ENCODE results near the gene TATDN2. TPM values are rescaled to one million over a fixed set of nuclear protein-coding genes. Genes with fewer than 3 reads are reported as not detected.
"Not testable (repeated sequence)": the region's sequence is repeated elsewhere in the genome, so short reads cannot be mapped to it uniquely, and the experiment has no call there.

The TATDN2 gene
- total RNA-seq, 2 experiments from 2014 or later = 72.3 to 78.4 TPM

DNA sequence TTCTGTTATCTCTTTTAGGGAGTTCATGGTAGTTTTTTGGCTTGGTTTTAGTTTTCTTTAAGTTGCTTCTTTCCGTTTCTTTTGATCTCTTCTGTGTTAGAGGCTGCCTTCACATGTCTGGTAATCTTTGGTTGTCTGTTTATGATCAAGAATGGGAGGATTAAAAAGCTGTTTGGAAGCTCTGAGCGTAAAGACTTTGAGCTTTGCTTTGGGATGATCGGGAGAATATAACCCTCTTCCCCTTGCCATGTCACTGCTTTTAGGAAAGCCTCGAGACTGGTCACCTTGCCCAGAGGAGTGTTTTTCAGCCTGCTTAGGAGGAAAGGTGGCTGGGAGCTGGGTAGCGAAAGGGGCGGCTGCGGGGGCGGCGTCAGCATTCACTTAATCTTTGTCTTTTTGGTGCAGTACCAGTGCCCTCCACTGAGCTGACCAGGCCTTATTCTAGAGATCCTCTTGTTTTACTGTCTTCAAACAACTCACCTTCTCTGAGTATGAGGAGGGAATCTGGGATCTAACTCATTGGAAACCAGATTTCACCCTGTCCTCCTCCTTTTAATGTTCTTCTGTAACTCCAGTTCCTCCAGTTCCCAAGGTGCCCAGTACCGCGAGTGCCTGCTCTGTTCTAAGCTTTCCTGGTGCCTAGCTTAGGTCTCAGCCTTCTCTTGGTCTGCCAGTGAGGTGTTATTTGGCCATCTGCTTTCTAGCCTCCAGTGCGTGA is 15.5 kb downstream of the TATDN2 start:
- Mint-ChIP-seq H3K27ac (peak overlapping the region; percentile 79), H3K36me3 (ENCODE audit: low read depth) (peaks cover 75% of the 10 kb centered on the region), H3K9me3 (no peaks in the 10 kb centered on the region), H3K27me3 (no peaks in the 10 kb centered on the region), H3K4me3 (peak overlapping the region; percentile 58), H3K4me1 (peaks cover 73% of the 10 kb centered on the region)
- ChIA-PET CTCF (interaction anchor here (0.6 to 2.2 kb wide), 23 partner anchors 10 to 471 kb away, joined by 3 to 20 read pairs (median 4); partner anchors contain the start of genes ARPC4 and FANCD2), POLR2A (interaction anchor here (0.6 to 0.8 kb wide), 4 partner anchors 10 to 100 kb away, joined by 3 to 8 read pairs (median 4); no protein-coding TSS in a partner anchor)
- peak; percentile 71 for DNase-seq

- H3K27me3 Mint-ChIP-seq = no peaks in the 10 kb centered on the region
- ChIA-PET POLR2A (no interaction called here), CTCF (interaction anchor here (0.6 to 1.4 kb wide), 4 partner anchors 12 to 98 kb away, joined by 3 to 4 read pairs (median 3); no protein-coding TSS in a partner anchor)
- H3K36me3 Mint-ChIP-seq (ENCODE audit: low read depth) = peaks cover 72% of the 10 kb centered on the region
- no peak for DNase-seq
- H3K4me1 Mint-ChIP-seq = peaks cover 61% of the 10 kb centered on the region
- no peaks in the 10 kb centered on the region for H3K9me3 Mint-ChIP-seq
- no peak overlapping the region for H3K27ac Mint-ChIP-seq
- H3K4me3 Mint-ChIP-seq = no peak overlapping the region
Observed at GRCh38 chr3:10265833-10266232, 17.6 kb downstream of the TATDN2 start.

DNA sequence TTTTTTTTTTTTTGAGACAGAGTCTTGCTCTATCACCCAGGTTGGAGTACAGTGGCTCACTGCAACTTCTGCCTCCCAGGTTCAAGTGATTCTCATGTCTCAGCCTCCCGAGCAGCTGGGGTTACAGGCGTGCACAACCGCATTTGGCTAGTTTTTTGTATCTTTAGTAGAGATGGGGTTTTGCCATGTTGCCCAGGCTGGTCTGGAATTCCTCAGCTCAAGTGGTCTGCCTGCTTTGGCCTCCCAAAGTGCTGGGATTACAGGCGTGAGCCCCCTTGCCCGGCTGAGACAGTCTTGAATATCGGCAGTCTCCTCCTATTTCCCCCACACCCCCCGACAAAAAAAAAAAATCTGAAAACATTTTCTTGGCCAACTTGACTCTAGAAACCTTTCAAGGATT is 18.7 kb downstream of the TATDN2 start:
- H3K27me3 Mint-ChIP-seq, H3K9me3 Mint-ChIP-seq, DNase-seq, H3K4me3 Mint-ChIP-seq, POLR2A ChIA-PET: not testable (repeated sequence)
- peaks cover 57% of the 10 kb centered on the region for H3K4me1 Mint-ChIP-seq
- peaks cover 74% of the 10 kb centered on the region for H3K36me3 Mint-ChIP-seq (ENCODE audit: low read depth)
- CTCF ChIA-PET = interaction anchor here (1.1 kb wide), 1 partner anchor 13 kb away, joined by 3 read pairs; no protein-coding TSS in a partner anchor
- H3K27ac Mint-ChIP-seq = peak overlapping the region; percentile 41

DNA sequence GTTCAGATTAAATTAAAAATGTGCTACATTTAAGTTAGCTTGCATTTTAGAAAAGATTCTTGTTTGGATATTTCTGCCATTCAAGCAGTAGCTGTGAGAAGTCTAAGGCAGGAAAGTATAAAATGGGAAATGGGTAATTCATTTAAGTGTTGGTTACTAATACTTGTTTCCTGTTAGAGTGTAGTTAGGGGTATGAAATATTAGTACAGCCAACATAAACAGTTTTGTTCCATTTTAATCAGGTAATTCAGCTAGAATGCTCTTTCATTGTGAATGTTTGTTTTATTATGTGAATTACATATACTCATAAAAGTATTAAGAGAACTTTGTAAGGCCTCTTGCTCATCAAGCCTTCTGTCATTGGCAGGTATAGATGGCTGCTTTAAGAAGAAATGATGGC is 19.9 kb downstream of the TATDN2 start:
- Mint-ChIP-seq H3K4me1 (peaks cover 49% of the 10 kb centered on the region), H3K27ac (no peak overlapping the region), H3K27me3 (no peaks in the 10 kb centered on the region), H3K9me3 (no peaks in the 10 kb centered on the region), H3K36me3 (ENCODE audit: low read depth) (peaks cover 69% of the 10 kb centered on the region), H3K4me3 (no peak overlapping the region)
- POLR2A ChIA-PET = no interaction called here
- CTCF ChIA-PET = interaction anchor here (1.4 kb wide), 1 partner anchor 22 kb away, joined by 4 read pairs; no protein-coding TSS in a partner anchor
- DNase-seq = no peak

DNA sequence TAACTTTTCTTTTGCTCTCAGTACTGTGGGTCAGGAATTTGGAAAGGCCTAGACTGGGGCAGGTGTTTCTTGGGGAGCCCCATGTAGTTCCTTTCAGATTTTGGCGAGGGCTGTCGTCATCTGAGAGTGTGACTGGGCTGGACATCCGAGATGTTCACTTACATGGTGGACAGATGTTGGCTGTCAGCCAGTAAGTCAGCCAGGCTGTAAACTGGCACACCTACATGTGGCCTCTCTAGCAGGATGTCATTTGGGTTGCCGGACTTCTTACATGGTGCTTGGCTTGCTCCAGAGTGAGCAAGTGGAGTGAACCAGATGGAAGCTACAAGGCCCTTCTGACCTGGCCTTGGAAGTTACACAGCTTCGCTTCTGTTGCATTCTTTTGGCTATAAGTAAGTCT is 20.7 kb downstream of the TATDN2 start:
- DNase-seq = no peak
- Mint-ChIP-seq H3K4me1 (peaks cover 47% of the 10 kb centered on the region), H3K4me3 (no peak overlapping the region), H3K27me3 (no peaks in the 10 kb centered on the region), H3K36me3 (ENCODE audit: low read depth) (peaks cover 67% of the 10 kb centered on the region), H3K27ac (no peak overlapping the region), H3K9me3 (no peaks in the 10 kb centered on the region)
- POLR2A ChIA-PET = no interaction called here
- CTCF ChIA-PET = interaction anchor here (1.1 to 1.4 kb wide), 2 partner anchors 21 to 109 kb away, joined by 3 to 4 read pairs; no protein-coding TSS in a partner anchor

DNA sequence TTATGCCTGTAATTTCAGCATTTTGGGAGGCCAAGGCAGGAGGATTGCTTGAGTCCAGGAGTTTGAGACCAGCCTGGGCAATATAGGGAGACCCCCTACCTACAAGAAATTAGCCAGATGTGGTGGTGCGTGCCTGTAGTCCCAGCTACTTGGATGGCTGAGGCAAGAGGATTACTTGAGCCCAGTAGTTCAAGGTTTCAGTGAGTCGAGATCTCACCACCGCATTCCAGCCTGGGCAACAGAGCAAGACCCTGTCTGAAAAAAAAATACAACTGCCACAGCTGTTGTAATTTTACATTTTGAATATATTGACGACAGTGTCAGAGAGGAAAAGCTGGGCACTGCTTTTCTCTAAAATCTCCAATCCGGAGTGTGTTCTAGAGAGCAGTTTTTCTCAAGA is 21.2 kb downstream of the TATDN2 start:
- no peak for DNase-seq
- ChIA-PET POLR2A (no interaction called here), CTCF (interaction anchor here (1.1 to 1.4 kb wide), 3 partner anchors 16 to 110 kb away, joined by 3 to 4 read pairs (median 4); no protein-coding TSS in a partner anchor)
- Mint-ChIP-seq H3K27me3 (no peaks in the 10 kb centered on the region), H3K9me3 (no peaks in the 10 kb centered on the region), H3K4me1 (peaks cover 47% of the 10 kb centered on the region), H3K36me3 (ENCODE audit: low read depth) (peaks cover 67% of the 10 kb centered on the region), H3K27ac (no peak overlapping the region), H3K4me3 (no peak overlapping the region)

- POLR2A ChIA-PET, H3K9me3 Mint-ChIP-seq, H3K27ac Mint-ChIP-seq, H3K27me3 Mint-ChIP-seq, H3K4me3 Mint-ChIP-seq, DNase-seq: not testable (repeated sequence)
- CTCF ChIA-PET = interaction anchor here (0.6 to 1.8 kb wide), 4 partner anchors 10 to 68 kb away, joined by 3 to 7 read pairs (median 4); partner anchors contain the start of gene TATDN2
- Mint-ChIP-seq H3K36me3 (ENCODE audit: low read depth) (peaks cover 65% of the 10 kb centered on the region), H3K4me1 (peaks cover 34% of the 10 kb centered on the region)
Observed at GRCh38 chr3:10272476-10272875, 24.2 kb downstream of the TATDN2 start.

- H3K4me3 Mint-ChIP-seq = no peak overlapping the region
- peaks cover 32% of the 10 kb centered on the region for H3K4me1 Mint-ChIP-seq
- no peaks in the 10 kb centered on the region for H3K27me3 Mint-ChIP-seq
- POLR2A ChIA-PET = no interaction called here
- H3K27ac Mint-ChIP-seq = peak overlapping the region; percentile 15
- CTCF ChIA-PET = interaction anchor here (1.1 to 1.8 kb wide), 3 partner anchors 11 to 69 kb away, joined by 4 to 7 read pairs (median 4); partner anchors contain the start of gene TATDN2
- no peak for DNase-seq
- H3K9me3 Mint-ChIP-seq = no peaks in the 10 kb centered on the region
- peaks cover 63% of the 10 kb centered on the region for H3K36me3 Mint-ChIP-seq (ENCODE audit: low read depth)
Observed at GRCh38 chr3:10272977-10273376, 24.7 kb downstream of the TATDN2 start.

DNA sequence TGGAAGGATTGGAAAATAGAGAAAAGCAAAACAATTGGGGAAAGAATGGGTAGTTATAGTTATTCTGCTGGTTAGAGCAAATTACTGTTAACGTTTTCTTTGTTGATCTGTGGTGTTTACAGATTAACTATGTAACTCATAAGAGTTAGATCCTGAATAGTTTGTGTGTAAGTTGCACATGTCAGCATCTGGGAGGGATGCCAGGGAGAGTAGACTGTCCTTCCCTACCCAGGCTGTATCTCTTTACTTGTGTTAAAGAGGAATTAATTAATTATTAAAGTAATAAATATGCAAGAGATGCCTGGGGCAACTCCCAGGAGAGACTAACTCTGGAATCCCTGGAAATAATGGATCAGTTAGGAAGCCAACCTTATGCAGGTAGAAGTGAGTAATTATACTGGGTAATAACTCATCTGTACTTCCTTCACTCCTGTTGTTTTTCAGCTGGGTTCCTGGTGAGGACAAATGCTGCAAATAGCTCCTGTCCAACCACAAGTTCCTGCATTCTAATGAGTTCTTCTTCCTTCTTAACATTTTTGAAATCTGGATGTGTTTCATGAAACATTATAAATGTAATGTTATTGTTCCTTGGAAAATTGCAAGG is 25.5 kb downstream of the TATDN2 start:
- ChIA-PET POLR2A (interaction anchor here (0.5 kb wide), 1 partner anchor 14 kb away, joined by 3 read pairs; no protein-coding TSS in a partner anchor), CTCF (interaction anchor here (1.2 kb wide), 1 partner anchor 10 kb away, joined by 7 read pairs; no protein-coding TSS in a partner anchor)
- H3K4me1 Mint-ChIP-seq = peaks cover 33% of the 10 kb centered on the region
- no peak overlapping the region for H3K27ac Mint-ChIP-seq
- H3K36me3 Mint-ChIP-seq (ENCODE audit: low read depth) = peaks cover 61% of the 10 kb centered on the region
- no peaks in the 10 kb centered on the region for H3K27me3 Mint-ChIP-seq
- no peak for DNase-seq
- H3K4me3 Mint-ChIP-seq = no peak overlapping the region
- H3K9me3 Mint-ChIP-seq = no peaks in the 10 kb centered on the region

- Mint-ChIP-seq H3K4me3 (no peak overlapping the region), H3K4me1 (peaks cover 34% of the 10 kb centered on the region), H3K27me3 (no peaks in the 10 kb centered on the region), H3K27ac (peak overlapping the region; percentile 54), H3K36me3 (ENCODE audit: low read depth) (peaks cover 61% of the 10 kb centered on the region), H3K9me3 (no peaks in the 10 kb centered on the region)
- DNase-seq = no peak
- CTCF ChIA-PET = interaction anchor here (1.2 kb wide), 1 partner anchor 11 kb away, joined by 7 read pairs; no protein-coding TSS in a partner anchor
- POLR2A ChIA-PET = interaction anchor here (0.5 kb wide), 1 partner anchor 15 kb away, joined by 3 read pairs; no protein-coding TSS in a partner anchor
Observed at GRCh38 chr3:10274601-10275000, 26.3 kb downstream of the TATDN2 start.

GRCh38 chr3:10277115-10277625 is 28.9 kb downstream of the TATDN2 start:
- POLR2A ChIA-PET = no interaction called here
- peaks cover 52% of the 10 kb centered on the region for H3K36me3 Mint-ChIP-seq (ENCODE audit: low read depth)
- CTCF ChIA-PET = interaction anchor here (1.1 to 2.0 kb wide), 2 partner anchors 9 to 20 kb away, joined by 3 to 6 read pairs; no protein-coding TSS in a partner anchor

DNA sequence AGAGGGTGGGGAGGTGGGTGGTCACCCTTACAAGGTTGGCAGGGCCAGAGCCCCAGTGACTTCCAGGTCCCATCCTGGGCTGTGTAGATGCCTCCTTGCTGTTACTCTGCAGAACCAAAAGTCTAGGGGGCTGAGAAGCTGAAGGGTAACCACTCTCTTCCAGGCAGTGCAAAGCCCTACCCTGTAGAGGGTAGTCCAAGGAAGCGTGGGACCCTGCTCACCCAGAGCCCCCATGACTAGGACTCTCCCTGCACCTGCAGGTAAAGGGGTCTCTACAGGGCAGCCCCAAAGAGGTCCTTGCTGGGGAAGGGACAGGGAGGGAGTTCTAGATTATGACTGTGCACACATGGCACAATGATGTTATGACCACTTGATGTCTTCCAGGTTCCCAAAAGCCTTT is 30.2 kb downstream of the TATDN2 start:
- POLR2A ChIA-PET = no interaction called here
- H3K27me3 Mint-ChIP-seq = no peaks in the 10 kb centered on the region
- CTCF ChIA-PET = no interaction called here
- H3K36me3 Mint-ChIP-seq (ENCODE audit: low read depth) = peaks cover 51% of the 10 kb centered on the region
- H3K4me1 Mint-ChIP-seq = peaks cover 31% of the 10 kb centered on the region
- DNase-seq = no peak
- H3K27ac Mint-ChIP-seq = no peak overlapping the region
- no peak overlapping the region for H3K4me3 Mint-ChIP-seq
- no peaks in the 10 kb centered on the region for H3K9me3 Mint-ChIP-seq

More at GRCh38 chr3:10277115-10277625, 28.9 kb downstream of the TATDN2 start:
- no peak for DNase-seq
- Mint-ChIP-seq H3K27ac (no peak overlapping the region), H3K9me3 (no peaks in the 10 kb centered on the region), H3K27me3 (no peaks in the 10 kb centered on the region), H3K4me3 (no peak overlapping the region), H3K4me1 (peaks cover 33% of the 10 kb centered on the region)

Data from activated CD4-positive, alpha-beta T cell treated with anti-CD3 and anti-CD28 coated beads, Interleukin-2, amount 10 ng/mL, durations not matched to agents 7 days and 5 days (primary cell).